Rectal smooth muscle tissue (tissue), 1 donor: Measurements from ENCODE around the gene GPAT2.
"Not testable (repeated sequence)": the region's sequence is repeated elsewhere in the genome, so short reads cannot be mapped to it uniquely, and the experiment has no call there.

ENCODE experiments used
- H3K27ac ChIP-seq: one replicate; pipeline ENCODE4 v1.7.0; 2013; ENCODE audit warnings: low read depth, low read length, inconsistent platforms
- H3K27me3 ChIP-seq: one replicate; pipeline ENCODE4 v1.7.0; 2013; ENCODE audit warnings: low read length; ENCODE audit not compliant: control insufficient read depth, insufficient read depth
- H3K36me3 ChIP-seq: one replicate; pipeline ENCODE4 v1.7.0; 2013; ENCODE audit warnings: low read length; ENCODE audit not compliant: control insufficient read depth, insufficient read depth
- H3K4me1 ChIP-seq: one replicate; pipeline ENCODE4 v1.7.0; 2013; ENCODE audit warnings: low read length; ENCODE audit not compliant: control insufficient read depth, insufficient read depth
- H3K4me3 ChIP-seq: one replicate; pipeline ENCODE4 v1.7.0; 2013; ENCODE audit warnings: low read length
- H3K9ac ChIP-seq: one replicate; pipeline ENCODE4 v1.7.0; 2013; ENCODE audit warnings: low read length

Gene GPAT2

GRCh38 chr2:96034792-96035191 lies at the start of gene GPAT2:
TSS of gene GPAT2 (minus strand) at chr2:96034916. CDS start at chr2:96032359, 2,557 bp downstream.
- H3K36me3 ChIP-seq, H3K4me1 ChIP-seq: not testable (repeated sequence)

GRCh38 chr2:96083989-96084857 lies 49.5 kb upstream of the GPAT2 start:
- H3K4me1 ChIP-seq: no peaks in the 10 kb centered on the region
- H3K27ac ChIP-seq: no peak overlapping the region
- no peak overlapping the region for H3K4me3 ChIP-seq
- no peaks in the 10 kb centered on the region for H3K27me3 ChIP-seq
- H3K9ac ChIP-seq: no peak overlapping the region
- H3K36me3 ChIP-seq: no peaks in the 10 kb centered on the region

More at GRCh38 chr2:96034792-96035191, at the start of gene GPAT2:
- not testable (repeated sequence) for H3K4me3 ChIP-seq, H3K27ac ChIP-seq, H3K27me3 ChIP-seq, H3K9ac ChIP-seq

- Histone ChIP-seq H3K4me1 (no peaks in the 10 kb centered on the region), H3K4me3 (no peak overlapping the region), H3K36me3 (no peaks in the 10 kb centered on the region), H3K27ac (no peak overlapping the region), H3K9ac (no peak overlapping the region), H3K27me3 (no peaks in the 10 kb centered on the region)
Observed at GRCh38 chr2:96083064-96083939, 48.6 kb upstream of the GPAT2 start.

- no peak overlapping the region for H3K27ac ChIP-seq
- no peak overlapping the region for H3K9ac ChIP-seq
- no peak overlapping the region for H3K4me3 ChIP-seq
- H3K36me3 ChIP-seq: no peaks in the 10 kb centered on the region
- no peaks in the 10 kb centered on the region for H3K27me3 ChIP-seq
- no peaks in the 10 kb centered on the region for H3K4me1 ChIP-seq
Observed at GRCh38 chr2:96082211-96083063, 47.7 kb upstream of the GPAT2 start.

DNA sequence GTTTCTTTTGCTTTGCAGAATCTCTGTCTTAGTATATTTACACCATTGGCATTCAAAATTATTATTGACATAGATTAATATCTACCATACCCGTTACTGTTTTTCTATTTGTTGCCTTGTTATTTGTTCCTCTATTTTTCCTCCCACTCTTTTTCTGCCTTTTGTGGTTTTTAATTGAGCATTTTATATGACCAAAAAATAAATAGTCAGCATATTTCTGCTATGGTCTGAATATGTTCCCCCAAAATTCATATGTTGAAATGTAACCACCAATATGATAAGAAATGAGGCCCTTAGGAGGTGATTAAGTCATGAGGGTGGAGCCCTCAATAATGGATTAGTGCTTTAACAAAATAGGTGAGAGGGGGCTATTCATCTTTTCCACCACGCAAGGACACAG lies 46.3 kb upstream of the GPAT2 start:
- no peak overlapping the region for H3K4me3 ChIP-seq
- H3K36me3 ChIP-seq: no peaks in the 10 kb centered on the region
- H3K27me3 ChIP-seq: no peaks in the 10 kb centered on the region
- no peak overlapping the region for H3K9ac ChIP-seq
- no peak overlapping the region for H3K27ac ChIP-seq
- H3K4me1 ChIP-seq: no peaks in the 10 kb centered on the region

DNA sequence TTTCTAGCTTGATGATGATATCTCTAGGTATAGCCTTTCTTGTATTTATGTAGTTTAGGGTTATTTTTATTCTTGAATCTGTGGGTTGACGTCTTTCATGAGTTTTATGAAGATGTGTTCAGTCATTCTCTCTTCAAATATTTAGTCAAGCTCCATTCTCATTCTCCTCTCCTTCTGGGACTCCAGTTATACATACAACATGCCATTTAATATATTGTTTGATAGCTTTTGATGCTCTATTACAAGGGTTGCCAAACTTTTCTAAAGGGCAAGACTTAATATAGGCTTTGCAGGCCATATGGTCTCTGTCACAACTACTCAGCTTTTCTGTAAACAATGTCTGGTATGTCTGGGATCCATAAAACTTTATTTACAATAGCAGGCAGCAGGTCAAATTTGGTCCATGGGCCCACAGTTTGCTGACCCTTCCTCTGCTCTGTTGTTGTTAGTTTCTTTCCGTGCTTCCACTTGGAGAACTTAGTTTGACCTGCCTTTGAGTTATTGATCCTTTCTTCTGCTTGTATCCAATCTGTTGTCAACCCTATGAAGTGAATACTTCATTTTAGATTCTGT lies 40.6 kb upstream of the GPAT2 start:
- Histone ChIP-seq H3K27me3 (no peaks in the 10 kb centered on the region), H3K4me3 (no peak overlapping the region), H3K27ac (no peak overlapping the region), H3K4me1 (no peaks in the 10 kb centered on the region), H3K36me3 (no peaks in the 10 kb centered on the region), H3K9ac (no peak overlapping the region)

- H3K27me3 ChIP-seq: no peaks in the 10 kb centered on the region
- H3K36me3 ChIP-seq: no peaks in the 10 kb centered on the region
- no peak overlapping the region for H3K27ac ChIP-seq
- H3K4me3 ChIP-seq: no peak overlapping the region
- H3K4me1 ChIP-seq: no peaks in the 10 kb centered on the region
- no peak overlapping the region for H3K9ac ChIP-seq
Observed at GRCh38 chr2:96074156-96074555, 39.4 kb upstream of the GPAT2 start.

- no peak overlapping the region for H3K27ac ChIP-seq
- no peak overlapping the region for H3K9ac ChIP-seq
- no peak overlapping the region for H3K4me3 ChIP-seq
- H3K4me1 ChIP-seq: no peaks in the 10 kb centered on the region
- H3K36me3 ChIP-seq: no peaks in the 10 kb centered on the region
- no peaks in the 10 kb centered on the region for H3K27me3 ChIP-seq
Observed at GRCh38 chr2:96073170-96073775, 38.6 kb upstream of the GPAT2 start.

DNA sequence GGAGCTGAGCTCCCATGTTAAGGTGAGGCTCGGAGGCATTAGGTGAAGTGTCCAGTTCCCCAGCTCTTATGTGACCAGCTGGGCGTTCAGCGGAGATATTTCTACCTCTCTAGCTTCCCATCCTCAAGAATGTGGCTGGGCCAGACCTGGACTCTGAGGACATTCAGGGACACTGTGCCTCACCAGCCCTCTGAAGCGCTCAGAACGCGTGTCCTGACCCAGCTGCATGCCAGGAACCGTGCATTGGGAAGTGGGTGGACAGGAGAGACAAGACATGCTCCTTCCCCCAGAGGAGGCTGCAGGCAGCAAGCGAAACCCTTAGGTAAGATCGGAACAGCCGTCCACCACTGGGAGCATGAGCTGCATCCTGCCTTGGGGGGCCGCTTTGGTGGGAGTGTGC lies 38.0 kb upstream of the GPAT2 start:
- Histone ChIP-seq H3K36me3 (no peaks in the 10 kb centered on the region), H3K4me1 (no peaks in the 10 kb centered on the region), H3K27me3 (no peaks in the 10 kb centered on the region), H3K27ac (no peak overlapping the region), H3K4me3 (no peak overlapping the region), H3K9ac (no peak overlapping the region)

DNA sequence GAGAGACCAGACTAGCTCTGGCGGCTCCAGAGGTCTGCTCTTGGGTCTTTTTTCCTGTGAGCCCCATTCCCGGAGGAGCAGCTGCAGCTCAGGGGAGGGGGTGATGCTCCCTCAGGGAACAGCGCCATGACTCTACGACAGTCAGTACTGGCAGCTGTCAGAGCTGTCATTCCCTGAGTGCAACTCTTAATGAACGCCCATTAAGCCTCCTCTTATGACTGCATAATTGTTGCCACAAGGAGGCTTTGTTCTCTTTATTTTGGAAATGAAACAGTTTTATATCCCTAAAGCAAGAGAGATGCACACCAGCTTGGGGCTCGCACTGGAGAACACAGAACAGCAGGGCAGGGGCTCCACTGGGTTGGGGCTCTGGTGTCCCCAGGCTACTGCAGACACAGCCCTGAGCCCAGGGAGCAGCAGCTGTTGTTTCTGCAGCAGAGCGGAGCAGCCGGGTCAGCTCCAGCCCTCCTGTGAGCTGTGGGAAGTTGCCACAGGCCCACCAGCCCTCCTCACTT lies 37.3 kb upstream of the GPAT2 start:
- not testable (repeated sequence) for H3K36me3 ChIP-seq, H3K27ac ChIP-seq, H3K27me3 ChIP-seq, H3K4me3 ChIP-seq, H3K9ac ChIP-seq, H3K4me1 ChIP-seq

GRCh38 chr2:96071087-96071976 lies 36.6 kb upstream of the GPAT2 start:
- not testable (repeated sequence) for H3K36me3 ChIP-seq, H3K4me3 ChIP-seq, H3K9ac ChIP-seq, H3K27me3 ChIP-seq, H3K27ac ChIP-seq, H3K4me1 ChIP-seq
